Epithelial cell of esophagus (primary cell): ENCODE data around the gene KCTD19.
A peak's percentile ranks its signal among the peaks of the same experiment; 100 is the strongest.

ENCODE experiments used
- DNase-seq: peaks from one replicate; pipeline ENCODE4 v3.0.0; 2010; ENCODE audit warnings: low read depth
- H3K4me3 ChIP-seq: 2 replicates; pipeline ENCODE4 v1.5.1; 2011; ENCODE audit warnings: mild to moderate bottlenecking, low read length, control low read depth
- TF ChIP-seq, protein P1 (sequence below): IDR thresholded peaks from 2 replicates; pipeline ENCODE4 v1.5.1; 2011; ENCODE audit warnings: low read depth, mild to moderate bottlenecking, low read length, control low read depth, inconsistent platforms; ENCODE audit not compliant: insufficient read depth; ENCODE audit errors: missing control alignments

The KCTD19 gene

DNA sequence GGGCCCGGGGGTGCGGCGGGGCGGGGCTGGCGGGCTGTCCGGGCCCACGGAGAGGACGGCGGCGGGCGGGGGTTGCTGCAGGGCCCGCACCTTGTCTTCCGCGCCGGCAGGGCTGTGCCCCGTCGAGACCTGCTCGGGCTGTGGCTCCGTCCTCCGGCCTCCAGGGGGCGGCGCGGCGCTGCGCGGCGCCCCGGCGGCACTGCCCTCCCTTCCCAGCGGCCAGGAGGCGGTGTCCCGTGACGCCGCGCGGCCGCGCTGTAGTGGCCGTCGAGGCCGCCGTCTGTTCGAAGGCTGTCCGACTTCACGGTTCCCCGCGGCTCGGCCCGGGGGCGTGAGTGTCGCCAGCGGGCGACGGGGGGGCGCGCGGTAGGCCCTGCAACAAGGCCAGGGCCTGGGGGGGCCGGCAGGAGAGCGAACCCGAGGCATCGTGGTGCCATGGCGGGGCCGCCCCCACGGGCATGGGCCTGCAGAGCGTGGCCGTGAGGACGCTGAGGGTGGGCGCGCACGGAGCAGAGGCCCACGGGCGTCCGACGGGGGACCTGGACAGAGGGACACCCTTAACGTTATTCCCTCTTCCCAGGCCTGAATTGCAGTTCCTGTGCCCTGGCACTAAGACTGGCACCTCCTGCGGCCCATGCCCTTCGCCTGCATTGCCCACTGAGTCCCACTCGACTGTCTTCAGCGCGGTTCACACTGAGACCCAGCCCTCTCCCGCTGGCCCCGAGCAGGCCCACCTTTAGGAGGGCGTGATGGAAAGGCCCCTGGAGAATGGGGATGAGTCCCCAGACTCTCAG is 47.0 kb downstream of the KCTD19 start, which contains the start of gene PLEKHG4:
Gene PLEKHG4 (plus strand): TSS at position 237 of the 794 bp plus-strand sequence. CDS start 513 bp downstream, at position 750.
- TF ChIP-seq, protein P1, sequence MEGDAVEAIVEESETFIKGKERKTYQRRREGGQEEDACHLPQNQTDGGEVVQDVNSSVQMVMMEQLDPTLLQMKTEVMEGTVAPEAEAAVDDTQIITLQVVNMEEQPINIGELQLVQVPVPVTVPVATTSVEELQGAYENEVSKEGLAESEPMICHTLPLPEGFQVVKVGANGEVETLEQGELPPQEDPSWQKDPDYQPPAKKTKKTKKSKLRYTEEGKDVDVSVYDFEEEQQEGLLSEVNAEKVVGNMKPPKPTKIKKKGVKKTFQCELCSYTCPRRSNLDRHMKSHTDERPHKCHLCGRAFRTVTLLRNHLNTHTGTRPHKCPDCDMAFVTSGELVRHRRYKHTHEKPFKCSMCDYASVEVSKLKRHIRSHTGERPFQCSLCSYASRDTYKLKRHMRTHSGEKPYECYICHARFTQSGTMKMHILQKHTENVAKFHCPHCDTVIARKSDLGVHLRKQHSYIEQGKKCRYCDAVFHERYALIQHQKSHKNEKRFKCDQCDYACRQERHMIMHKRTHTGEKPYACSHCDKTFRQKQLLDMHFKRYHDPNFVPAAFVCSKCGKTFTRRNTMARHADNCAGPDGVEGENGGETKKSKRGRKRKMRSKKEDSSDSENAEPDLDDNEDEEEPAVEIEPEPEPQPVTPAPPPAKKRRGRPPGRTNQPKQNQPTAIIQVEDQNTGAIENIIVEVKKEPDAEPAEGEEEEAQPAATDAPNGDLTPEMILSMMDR = peak; percentile 42
- peak within 1 kb of the TSS; percentile 78 for H3K4me3 ChIP-seq
- DNase-seq = peak; percentile 78

- TF ChIP-seq, protein P1 = peak; percentile 56
- peak overlapping the region; percentile 78 for H3K4me3 ChIP-seq
- no peak for DNase-seq
Measured at GRCh38 chr16:67278773-67279295, 47.7 kb downstream of the KCTD19 start.

- peak overlapping the region; percentile 78 for H3K4me3 ChIP-seq
- TF ChIP-seq, protein P1 = no peak
- DNase-seq = peak; percentile 67
Measured at GRCh38 chr16:67277999-67278772, 48.4 kb downstream of the KCTD19 start.

- peak overlapping the region; percentile 78 for H3K4me3 ChIP-seq
- TF ChIP-seq, protein P1 = no peak
- DNase-seq = peak; percentile 96
Measured at GRCh38 chr16:67277294-67277998, 49.1 kb downstream of the KCTD19 start.

GRCh38 chr16:67275321-67275720 is 51.2 kb downstream of the KCTD19 start:
- H3K4me3 ChIP-seq = no peak overlapping the region
- no peak for DNase-seq
- TF ChIP-seq, protein P1 = no peak

DNA sequence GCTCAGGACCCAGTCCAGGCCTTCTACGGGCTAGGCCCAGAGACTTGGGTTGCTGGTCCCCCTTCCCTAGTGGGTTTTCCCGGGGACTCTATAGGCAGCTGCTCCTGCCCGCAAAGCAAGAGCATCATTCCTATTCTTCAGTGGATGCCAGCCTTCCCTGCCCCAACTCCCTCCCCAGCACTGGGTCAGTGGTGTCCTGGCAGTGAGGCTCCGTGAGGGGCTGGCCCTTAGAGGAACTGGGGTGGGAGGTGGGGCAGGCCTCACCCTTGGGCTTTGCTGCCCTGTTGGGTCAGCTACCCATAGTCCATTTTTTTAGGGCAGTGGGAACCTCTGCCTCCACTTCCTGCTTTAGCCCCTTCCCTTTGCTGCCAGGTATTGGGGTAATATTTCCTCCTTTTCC is 55.1 kb downstream of the KCTD19 start:
- no peak overlapping the region for H3K4me3 ChIP-seq
- no peak for DNase-seq
- TF ChIP-seq, protein P1 = no peak
